Endothelial cell of umbilical vein (primary cell): Measurements from ENCODE around the gene B3GALT5. TPM values are rescaled to one million over a fixed set of nuclear protein-coding genes. Genes with fewer than 3 reads are reported as not detected.

Experiments
- BruUV-seq: library from RNA; stranded (reverse); fragments of 400-500 nt; replicated peaks from 2 replicates; lab custom pipeline; 2021; lab: Mats Ljungman, UMichigan
- CTCF ChIA-PET: fragments of 300-600, 350-600 bp; sonication (Branson Sonifier 250); formaldehyde crosslinking; loops from one replicate; lab custom pipeline; 2021; ENCODE audit warnings: antibody characterized with exemption, inconsistent platforms; lab: Charles Lee
- POLR2A ChIA-PET: fragments of 300-600, 350-600 bp; sonication (Branson Sonifier 250); formaldehyde crosslinking; loops from one replicate; lab custom pipeline; 2021; ENCODE audit warnings: antibody characterized with exemption, inconsistent platforms; lab: Charles Lee
- DNase-seq: peaks from one replicate; pipeline ENCODE4 v3.0.0-alpha.2; 2011; ENCODE audit warnings: low read depth, low spot score
- FAIRE-seq: peaks from 2 replicates; lab custom pipeline; 2011; peaks lifted over from hg19 to GRCh38; lab: Jason Lieb, UNC
- H2AFZ ChIP-seq: 2 replicates; pipeline ENCODE4 v1.6.0; 2012; ENCODE audit warnings: low read depth, low read length, control low read depth, inconsistent platforms
- H3K27ac ChIP-seq: 2 replicates; pipeline ENCODE4 v1.5.1; 2011; ENCODE audit warnings: low read depth, mild to moderate bottlenecking, control low read depth, low read length, moderate library complexity; ENCODE audit not compliant: insufficient read depth
- H3K27me3 ChIP-seq, 2 experiments: 2 replicates each; pipeline versions ENCODE4 v1.6.0 to v1.6.1; 2011; ENCODE audit warnings: low read length in 2 of 2, mixed read lengths in 1 of 2; ENCODE audit not compliant: control insufficient read depth in 2 of 2, insufficient read depth in 2 of 2
- H3K36me3 ChIP-seq, 2 experiments: 2 replicates in 1 of 2; 3 replicates in 1 of 2; pipeline ENCODE4 v1.5.1; 2011; ENCODE audit warnings: low read length in 2 of 2, mild to moderate bottlenecking in 1 of 2, moderate library complexity in 1 of 2; ENCODE audit not compliant: control insufficient read depth in 2 of 2, insufficient read depth in 2 of 2; ENCODE audit errors: extremely low read depth in 1 of 2
- H3K4me1 ChIP-seq: 3 replicates; pipeline ENCODE4 v1.5.1; 2011; ENCODE audit warnings: mild to moderate bottlenecking, low read length; ENCODE audit not compliant: control insufficient read depth, insufficient read depth; ENCODE audit errors: extremely low read depth
- H3K4me2 ChIP-seq: 2 replicates; pipeline ENCODE4 v1.6.1; 2011; ENCODE audit warnings: low read length, control low read depth, mixed read lengths; ENCODE audit not compliant: insufficient read depth
- H3K4me3 ChIP-seq, 3 experiments: fragments of 200-600 bp in 1 of 3; sonication (generic), shearing (Covaris generic) in 1 of 3; replicated peaks in 1 of 3; 2 replicates each; pipeline ENCODE4 v1.5.1; 2011 to 2016; ENCODE audit warnings: control low read depth in 3 of 3, low read length in 3 of 3, mild to moderate bottlenecking in 2 of 3, inconsistent platforms in 1 of 3, low read depth in 1 of 3, moderate library complexity in 1 of 3; ENCODE audit not compliant: insufficient read depth in 1 of 3
- H3K79me2 ChIP-seq: 2 replicates; pipeline ENCODE4 v1.6.0; 2012; ENCODE audit warnings: low read length, inconsistent platforms; ENCODE audit not compliant: control insufficient read depth, insufficient read depth
- H3K9ac ChIP-seq: replicated peaks from 2 replicates; pipeline ENCODE3; 2011; ENCODE audit warnings: low read length, control low read depth; ENCODE audit not compliant: insufficient read depth; ENCODE audit errors: extremely low read depth
- H3K9me1 ChIP-seq: replicated peaks from 3 replicates; pipeline ENCODE4 v1.6.0; 2011; ENCODE audit warnings: mild to moderate bottlenecking, low read length; ENCODE audit not compliant: control insufficient read depth, insufficient read depth; ENCODE audit errors: extremely low read depth
- H3K9me3 ChIP-seq: replicated peaks from 2 replicates; pipeline ENCODE4 v1.5.1; 2012; ENCODE audit warnings: low read length, inconsistent platforms; ENCODE audit not compliant: control insufficient read depth, insufficient read depth
- H4K20me1 ChIP-seq: replicated peaks from 2 replicates; pipeline ENCODE3; 2011; ENCODE audit warnings: mild to moderate bottlenecking, low read length; ENCODE audit not compliant: control insufficient read depth, insufficient read depth; ENCODE audit errors: extremely low read depth
- CTCF ChIP-seq, 2 donors: IDR thresholded peaks; 1 replicate in 1 of 2; 2 replicates in 1 of 2; pipeline ENCODE4 v1.5.1; 2011; ENCODE audit warnings: low read length in 2 of 2, mild to moderate bottlenecking in 2 of 2, moderate library complexity in 2 of 2, control low read depth in 1 of 2, inconsistent platforms in 1 of 2, low read depth in 1 of 2; ENCODE audit not compliant: insufficient read depth in 1 of 2; ENCODE audit errors: extremely low read depth in 1 of 2
- EZH2 ChIP-seq: IDR thresholded peaks from 2 replicates; pipeline ENCODE4 v1.6.1; 2012; ENCODE audit warnings: borderline replicate concordance, low read depth, mild to moderate bottlenecking, moderate library complexity, low read length, inconsistent platforms; ENCODE audit not compliant: severe bottlenecking
- FOS ChIP-seq: IDR thresholded peaks from 2 replicates; pipeline ENCODE4 v1.6.1; 2011; ENCODE audit warnings: mild to moderate bottlenecking, low read length, moderate library complexity, borderline replicate concordance; ENCODE audit not compliant: insufficient read depth
- GATA2 ChIP-seq: IDR thresholded peaks from 2 replicates; pipeline ENCODE4 v1.7.0; 2011; ENCODE audit warnings: low read depth, mild to moderate bottlenecking, moderate library complexity, mixed read lengths, low read length; ENCODE audit not compliant: insufficient read length, insufficient read depth
- JUN ChIP-seq: IDR thresholded peaks from 2 replicates; pipeline ENCODE4 v1.6.1; 2011; ENCODE audit warnings: borderline replicate concordance, low read depth; ENCODE audit not compliant: insufficient read length, insufficient read depth
- MAX ChIP-seq: IDR thresholded peaks from 2 replicates; pipeline ENCODE4 v1.6.1; 2011; ENCODE audit not compliant: insufficient read depth, insufficient read length
- MYC ChIP-seq: IDR thresholded peaks from one replicate; pipeline ENCODE4 v1.6.1; 2011; ENCODE audit warnings: mild to moderate bottlenecking, low read depth, low read length
- POLR2A ChIP-seq: IDR thresholded peaks from 2 replicates; pipeline ENCODE4 v1.6.1; 2012; ENCODE audit warnings: low read depth, mild to moderate bottlenecking, control low read depth, low read length
- POLR2AphosphoS5 ChIP-seq: IDR thresholded peaks from 2 replicates; pipeline ENCODE4 v1.6.1; 2012; ENCODE audit warnings: low read depth, mild to moderate bottlenecking, control low read depth, low read length, moderate library complexity; ENCODE audit not compliant: insufficient read depth
- dilution Hi-C: fragments of 300-500 bp; cut with MboI; formaldehyde crosslinking; loops from one replicate; pipeline ENCODE4 v1.15.0; 2019; ENCODE audit warnings: low sequenced_read_pairs; ENCODE audit not compliant: extremely low pct_ligation_motif_present
- intact Hi-C: fragments of 100-400 bp; cut with micrococcal nuclease; formaldehyde crosslinking; loops from one replicate; pipeline ENCODE4 v1.10.0; 2022
- polyA plus RNA-seq, 4 experiments: library from polyadenylated mRNA; depleted of rRNA in 3 of 4; stranded (reverse) in 3 of 4; unstranded in 1 of 4; fragments of >200 nt; gene quantifications; 2 replicates each; pipeline versions ENCODE4 v1.2.1 to v1.2.3, GENCODE V29; 2011 to 2012; ENCODE audit warnings: missing spikeins in 1 of 4
- total RNA-seq: library from RNA; stranded (reverse); gene quantifications from 2 replicates; pipeline ENCODE4 v1.2.3, GENCODE V29; 2021

The B3GALT5 gene
- total and polyA plus RNA-seq, 2 donors (not counting 3 experiments of a cell fraction or from before 2014, with no cell fraction given) = 0.04 TPM; not detected in 1

- FAIRE-seq (no peak), DNase-seq (no peak)
- Histone ChIP-seq H3K27ac (no peak overlapping the region), H3K9me3 (no peaks in the 10 kb centered on the region), H3K9ac (no peak overlapping the region), H2AFZ (no peak overlapping the region), H3K36me3 (no peaks in the 10 kb centered on the region), H3K4me1 (no peaks in the 10 kb centered on the region), H3K27me3 (no peaks in the 10 kb centered on the region), H3K4me2 (no peak overlapping the region), H3K79me2 (no peaks in the 10 kb centered on the region), H4K20me1 (no peaks in the 10 kb centered on the region), H3K4me3 (no peak overlapping the region), H3K9me1 (no peaks in the 10 kb centered on the region)
- no TSS peak for BruUV-seq
- TF ChIP-seq MAX (no peak), FOS (no peak), POLR2AphosphoS5 (no peak), MYC (no peak), CTCF (IDR thresholded peaks at IDR 0.05; ENCODE audit: extremely low read depth in 1 of 2, insufficient read depth in 1 of 2, low read depth in 1 of 2, low read length in 2 of 2) (no peak), POLR2A (no peak), EZH2 (no peak), JUN (no peak), GATA2 (no peak)
- intact Hi-C loops = loop anchor here (10.0 kb wide), 1 partner anchor 67 kb away; no protein-coding TSS in a partner anchor
- ChIA-PET CTCF (no interaction called here), POLR2A (no interaction called here)
- dilution Hi-C loops = loop anchor here (25.0 kb wide), 1 partner anchor 200 kb away; no protein-coding TSS in a partner anchor
Observed at GRCh38 chr21:39712273-39712672, 99.5 kb downstream of the B3GALT5 start.
